Measurements from ENCODE around the gene BRIP1.

- TF ChIP-seq USF2 (CRISPR knock-in tag; IDR thresholded peaks at IDR 0.05) (no peak), PHF21A (IDR thresholded peaks at IDR 0.05; ENCODE audit: borderline replicate concordance, low read depth) (no peak), POLR2A (conservative IDR thresholded peaks at IDR 0.05) (no peak), REST (IDR thresholded peaks at IDR 0.05; ENCODE audit: borderline replicate concordance) (no peak), REST (CRISPR knock-in tag; IDR thresholded peaks at IDR 0.05; ENCODE audit: low read depth) (no peak), E2F6 (IDR thresholded peaks at IDR 0.05; ENCODE audit: borderline replicate concordance in 1 of 2, extremely low read depth in 1 of 2, insufficient read depth in 1 of 2, insufficient read length in 1 of 2, low read depth in 1 of 2, low read length in 1 of 2, poor library complexity in 1 of 2, severe bottlenecking in 1 of 2) (no peak), PHB2 (IDR thresholded peaks at IDR 0.05; ENCODE audit: low read depth) (no peak), HDGF (IDR thresholded peaks at IDR 0.05) (no peak), ZFP36 (IDR thresholded peaks at IDR 0.05; ENCODE audit: low read depth, low read length, partially characterized antibody) (no peak), RCOR1 (IDR thresholded peaks at IDR 0.05; ENCODE audit: borderline replicate concordance in 1 of 2, low read depth in 2 of 2, low read length in 2 of 2) (no peak), MAZ (CRISPR knock-in tag; conservative IDR thresholded peaks at IDR 0.05 in 1 of 2, IDR thresholded peaks at IDR 0.05 in 1 of 2) (no peak), ZNF3 (CRISPR knock-in tag; IDR thresholded peaks at IDR 0.05) (no peak)
Observed at GRCh38 chr17:61715348-61715747, 148.0 kb downstream of the BRIP1 start.
